ENCODE measurements around the gene IFNGR2. TPM values are rescaled to one million over a fixed set of nuclear protein-coding genes. Genes with fewer than 3 reads are reported as not detected.
A peak's percentile ranks its signal among the peaks of the same experiment; 100 is the strongest.
"Not testable (repeated sequence)": the region's sequence is repeated elsewhere in the genome, so short reads cannot be mapped to it uniquely, and the experiment has no call there.

IFNGR2 gene
- total RNA-seq, 1 donor from 2014 or later, result 68.8 TPM

DNA sequence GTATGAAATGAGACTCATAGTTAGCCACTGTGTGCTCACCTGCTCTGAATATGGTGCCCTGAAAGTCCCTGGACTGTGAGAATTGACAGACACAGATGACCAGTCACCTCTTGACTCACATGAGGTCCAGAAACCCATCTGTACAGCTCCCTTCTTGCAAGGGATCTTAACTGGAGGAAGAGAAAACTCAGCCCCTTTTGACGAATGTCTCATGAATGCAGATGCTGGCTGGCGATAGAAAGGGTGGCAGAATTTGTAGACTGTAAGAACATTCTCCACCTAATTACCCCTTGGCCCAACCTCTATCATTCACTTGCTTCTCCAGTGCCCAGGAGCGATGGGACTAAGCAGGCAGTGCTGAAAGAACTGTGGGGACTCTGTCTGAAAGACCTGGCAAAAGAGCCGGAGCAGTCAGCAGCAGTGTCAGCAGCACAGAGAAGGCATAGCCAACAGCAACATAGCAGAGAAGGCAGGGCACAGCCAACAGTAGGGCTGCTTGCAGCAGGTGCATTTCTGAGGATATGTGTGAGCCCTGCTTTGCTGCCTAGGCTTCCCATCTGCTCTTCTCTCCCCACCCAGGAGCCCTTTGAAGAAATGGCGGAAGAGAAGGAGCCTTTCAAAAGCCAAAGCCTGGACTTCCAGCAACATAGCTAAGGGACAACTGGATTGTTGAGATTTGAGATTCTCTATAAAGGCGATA, 25.8 kb upstream of the IFNGR2 start:
- DNase-seq (ENCODE audit: low read depth, low spot score), result no peak

DNA sequence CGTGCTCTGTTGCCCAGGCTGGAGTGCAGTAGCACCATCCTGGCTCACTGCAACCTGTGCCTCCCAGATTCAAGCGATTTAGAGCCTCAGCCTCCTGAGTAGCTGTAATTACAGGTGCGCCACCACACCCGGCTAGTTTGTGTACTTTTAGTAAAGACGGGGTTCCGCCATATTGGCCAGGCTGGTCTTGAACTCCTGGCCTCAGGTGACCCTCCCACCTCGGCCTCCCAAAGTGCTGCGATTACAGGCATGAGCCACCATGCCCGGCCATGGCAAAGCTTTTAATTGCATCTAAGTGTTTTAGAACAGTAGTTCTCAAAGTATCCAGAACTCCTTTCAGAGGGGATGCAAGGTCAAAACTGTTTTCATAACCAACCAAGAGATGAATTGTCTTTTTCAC, 25.1 kb upstream of the IFNGR2 start:
- no peak for DNase-seq (ENCODE audit: low read depth, low spot score)

DNA sequence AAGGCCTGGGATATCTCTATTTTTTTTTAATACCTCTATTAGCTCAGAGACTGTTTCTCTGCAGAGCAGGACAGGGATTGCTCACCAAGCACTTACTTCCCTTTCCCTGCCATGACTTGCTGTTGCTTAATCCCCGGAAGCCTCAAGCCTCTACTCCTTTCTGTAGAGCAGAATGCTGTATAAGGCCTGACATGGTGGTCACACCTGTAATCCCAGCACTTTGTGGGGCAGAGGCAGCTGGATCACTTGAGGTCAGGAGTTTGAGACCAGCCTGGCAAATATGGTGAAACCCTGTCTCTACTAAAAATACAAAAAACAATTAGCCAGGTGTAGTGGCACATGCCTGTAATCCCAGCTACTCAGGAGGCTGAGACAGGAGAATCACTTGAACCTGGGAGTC, 23.3 kb upstream of the IFNGR2 start:
- DNase-seq (ENCODE audit: low read depth, low spot score), result not testable (repeated sequence)

- peak; percentile 86 for DNase-seq (ENCODE audit: low read depth, low spot score)
Observed at GRCh38 chr21:33380483-33380998, 22.7 kb upstream of the IFNGR2 start.

DNA sequence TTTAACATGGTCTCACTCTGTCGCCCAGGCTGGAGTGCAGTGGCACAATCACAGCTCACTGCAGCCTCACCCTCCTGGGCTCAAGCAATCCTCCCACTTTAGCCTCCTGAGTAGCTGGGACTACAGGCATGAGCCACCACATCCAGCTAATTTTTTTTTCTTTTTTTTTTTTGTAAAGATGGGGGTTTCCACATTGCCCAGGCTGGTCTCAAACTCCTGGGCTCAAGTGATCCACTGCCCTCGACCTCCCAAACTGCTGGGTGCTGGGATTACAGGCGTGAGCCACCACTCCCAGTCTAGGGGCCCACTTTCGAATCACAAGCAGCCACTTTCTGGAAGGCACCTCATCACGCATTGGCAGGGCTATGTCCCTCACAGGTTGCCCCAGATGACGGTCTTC, 21.8 kb upstream of the IFNGR2 start:
- DNase-seq (ENCODE audit: low read depth, low spot score), result not testable (repeated sequence)

DNA sequence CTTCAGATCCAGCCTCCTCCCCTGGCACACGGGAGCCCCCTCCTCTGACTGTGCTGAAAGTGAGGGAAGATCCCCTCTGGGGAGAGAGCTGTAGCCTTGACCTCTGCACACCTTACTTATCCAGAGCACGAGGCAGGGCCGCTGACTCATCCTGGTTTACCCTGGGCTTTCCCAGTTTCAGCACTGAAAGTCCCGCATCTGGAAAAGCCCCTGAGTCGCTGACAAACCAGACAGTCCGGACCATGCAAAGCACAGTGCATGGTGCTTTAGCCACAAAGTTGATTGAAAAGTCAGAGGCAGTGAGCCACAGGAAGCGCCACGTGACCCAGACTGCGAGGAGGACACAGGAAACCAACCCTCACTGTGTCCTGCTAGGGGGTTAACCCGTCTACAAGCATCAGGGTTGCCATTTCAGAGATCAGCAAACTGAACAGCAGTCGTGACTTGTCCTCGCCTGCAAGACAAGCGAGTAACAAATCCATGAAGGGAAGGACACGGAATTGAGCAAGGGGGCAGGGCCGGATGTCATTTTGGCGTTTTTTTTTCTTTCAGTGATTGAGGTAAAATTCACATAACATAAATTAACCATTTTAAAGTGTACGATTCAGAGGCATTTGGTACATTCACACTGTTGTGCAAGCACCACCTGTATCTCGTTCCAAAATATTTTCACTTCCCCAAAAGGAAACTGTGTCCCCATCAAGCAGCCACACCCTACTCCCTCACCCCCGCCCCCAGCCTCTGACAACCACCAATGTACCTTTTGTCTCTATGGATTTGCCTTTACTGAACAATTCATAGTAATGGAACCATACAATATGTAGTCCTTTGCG, 19.9 kb upstream of the IFNGR2 start:
- DNase-seq (ENCODE audit: low read depth, low spot score), result peak; percentile 41

DNA sequence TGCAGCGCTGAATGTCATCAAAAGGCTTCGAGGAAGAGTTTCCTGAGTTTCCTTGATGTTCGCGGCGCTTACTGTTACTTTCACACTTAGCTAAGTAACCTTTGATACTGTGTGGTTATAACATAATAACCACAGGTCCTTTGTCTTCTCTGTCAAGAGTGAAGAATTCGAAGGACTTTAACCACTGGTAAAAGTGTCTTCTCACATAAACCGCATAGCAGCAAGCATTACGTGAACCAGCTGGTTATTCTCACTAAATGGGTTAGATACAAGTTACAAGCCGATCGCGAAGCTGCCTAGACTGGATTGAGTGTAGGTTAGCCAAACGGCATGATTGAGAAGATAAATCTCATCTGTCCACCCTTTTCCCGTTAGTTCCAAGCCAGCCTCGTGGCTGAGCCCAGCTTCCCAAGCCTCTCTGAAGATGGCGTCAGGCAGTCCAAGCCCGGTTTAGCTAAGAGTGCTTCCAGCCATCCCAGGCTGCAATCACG, 18.3 kb upstream of the IFNGR2 start:
- no peak for DNase-seq (ENCODE audit: low read depth, low spot score)

GRCh38 chr21:33386222-33386784, 16.9 kb upstream of the IFNGR2 start:
- DNase-seq (ENCODE audit: low read depth, low spot score), result no peak

- no peak for DNase-seq (ENCODE audit: low read depth, low spot score)
Observed at GRCh38 chr21:33387294-33387693, 15.9 kb upstream of the IFNGR2 start.

- no peak for DNase-seq (ENCODE audit: low read depth, low spot score)
Observed at GRCh38 chr21:33388188-33388587, 15.0 kb upstream of the IFNGR2 start.

DNA sequence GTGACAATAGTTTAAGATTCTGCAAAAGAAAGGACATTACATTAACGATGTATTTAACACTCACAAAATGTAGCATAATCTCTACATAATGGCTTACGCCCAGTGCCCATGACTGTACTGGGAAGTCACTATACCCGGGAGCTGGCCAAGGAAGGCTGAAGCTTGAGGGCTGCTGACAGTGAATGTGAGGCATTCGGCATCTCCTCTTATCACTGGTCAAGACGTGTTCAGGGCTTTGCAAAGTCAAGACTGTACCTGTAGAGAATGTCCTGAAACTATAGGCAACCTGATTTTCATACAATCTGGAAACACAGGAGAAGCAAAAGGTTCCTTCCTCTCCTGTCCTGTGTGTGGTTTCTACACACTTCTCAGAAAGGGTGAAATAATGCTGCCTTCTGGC, 12.7 kb upstream of the IFNGR2 start:
- no peak for DNase-seq (ENCODE audit: low read depth, low spot score)

DNA sequence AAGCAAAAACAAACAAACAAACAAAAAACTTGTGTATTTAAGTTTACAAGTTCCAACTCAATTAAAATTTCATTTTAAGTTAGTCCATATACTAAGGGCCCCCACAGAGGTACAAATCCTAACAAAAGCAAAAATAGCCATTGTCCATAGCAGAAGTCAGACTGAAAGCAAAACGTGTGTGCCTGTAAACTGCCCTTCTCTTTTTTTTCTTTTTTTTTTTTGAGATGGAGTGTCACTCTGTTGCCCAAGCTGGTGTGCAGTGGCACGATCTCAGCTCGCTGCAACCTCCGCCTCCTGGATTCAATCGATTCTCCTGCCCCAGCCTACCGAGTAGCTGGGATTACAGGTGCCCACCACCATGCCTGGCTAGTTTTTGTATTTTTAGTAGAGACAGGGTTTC, 11.6 kb upstream of the IFNGR2 start:
- no peak for DNase-seq (ENCODE audit: low read depth, low spot score)

DNA sequence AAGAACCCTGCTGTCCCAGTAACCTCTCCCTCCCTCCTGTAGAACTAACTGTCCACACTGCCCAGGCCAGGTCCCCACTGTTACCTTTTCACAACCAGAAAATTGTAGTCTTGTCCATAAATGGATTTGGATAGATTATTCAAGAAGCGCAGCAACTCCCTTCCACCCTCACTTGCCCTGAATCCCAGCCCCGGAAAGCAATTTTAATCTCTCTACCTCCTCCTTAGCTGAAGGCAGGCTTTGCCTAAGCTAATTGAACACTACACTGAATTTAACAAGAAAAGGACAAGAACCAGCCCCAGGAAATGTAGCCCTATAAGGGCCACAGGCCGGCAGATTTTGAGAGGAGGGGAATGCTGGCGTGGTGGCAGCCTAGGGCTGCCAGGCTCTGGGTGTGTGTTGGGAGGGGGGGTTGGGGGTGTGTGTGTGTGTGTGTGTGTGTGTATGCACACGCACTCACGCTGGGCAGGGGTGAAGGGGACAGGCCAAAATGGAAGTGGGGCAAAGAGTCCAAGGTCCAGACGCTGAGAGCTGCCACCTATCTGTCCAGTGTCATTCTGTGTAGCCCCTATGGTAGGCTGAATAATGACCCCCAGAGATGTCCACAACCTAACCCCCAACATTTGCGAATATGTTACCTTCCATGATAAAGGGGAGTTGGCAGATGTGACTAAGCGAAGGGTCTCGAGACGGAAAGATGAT, 10.8 kb upstream of the IFNGR2 start:
- no peak for DNase-seq (ENCODE audit: low read depth, low spot score)

GRCh38 chr21:33393348-33393747, 9.9 kb upstream of the IFNGR2 start:
- DNase-seq (ENCODE audit: low read depth, low spot score), result no peak

- no peak for DNase-seq (ENCODE audit: low read depth, low spot score)
Observed at GRCh38 chr21:33394260-33394659, 9.0 kb upstream of the IFNGR2 start.

DNA sequence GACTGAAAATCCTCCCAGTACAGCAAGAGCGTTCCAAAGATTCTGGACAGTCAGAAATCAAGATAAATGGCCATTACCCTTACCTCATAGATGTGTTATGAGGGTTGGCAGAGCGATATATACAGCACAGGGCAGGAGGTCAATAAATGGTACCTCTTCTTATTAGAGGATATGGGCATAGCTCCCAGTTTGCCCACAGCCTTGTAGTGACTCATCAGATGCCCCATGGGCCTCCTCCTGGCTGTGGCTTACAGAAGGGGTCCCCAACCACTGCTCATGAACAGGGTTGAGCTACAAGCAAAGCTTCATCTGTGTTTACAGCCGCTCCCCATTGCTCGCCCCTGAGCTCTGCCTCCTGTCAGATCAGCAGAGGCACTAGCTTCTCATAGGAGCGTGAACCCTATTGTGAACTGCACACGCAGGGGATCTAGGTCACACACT, 7.3 kb upstream of the IFNGR2 start:
- no peak for DNase-seq (ENCODE audit: low read depth, low spot score)

DNA sequence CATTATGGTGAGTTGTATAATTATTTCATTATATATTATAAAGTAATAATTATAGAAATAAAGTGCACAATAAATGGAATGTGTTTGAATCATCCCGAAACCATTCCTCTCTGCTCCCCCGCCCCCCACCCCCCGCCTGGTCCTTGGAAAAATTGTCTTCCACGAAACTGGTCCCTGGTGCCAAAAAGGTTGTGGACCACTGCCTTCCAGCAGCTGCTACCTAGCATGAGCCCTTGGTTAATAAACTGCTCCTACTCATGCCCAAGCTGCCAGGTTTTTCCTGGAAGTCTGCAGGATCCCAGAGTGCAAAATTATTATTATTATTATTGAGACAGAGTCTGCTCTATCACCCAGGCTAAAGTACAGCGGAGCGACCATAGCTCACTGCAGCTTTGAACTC, 6.8 kb upstream of the IFNGR2 start:
- no peak for DNase-seq (ENCODE audit: low read depth, low spot score)

DNA sequence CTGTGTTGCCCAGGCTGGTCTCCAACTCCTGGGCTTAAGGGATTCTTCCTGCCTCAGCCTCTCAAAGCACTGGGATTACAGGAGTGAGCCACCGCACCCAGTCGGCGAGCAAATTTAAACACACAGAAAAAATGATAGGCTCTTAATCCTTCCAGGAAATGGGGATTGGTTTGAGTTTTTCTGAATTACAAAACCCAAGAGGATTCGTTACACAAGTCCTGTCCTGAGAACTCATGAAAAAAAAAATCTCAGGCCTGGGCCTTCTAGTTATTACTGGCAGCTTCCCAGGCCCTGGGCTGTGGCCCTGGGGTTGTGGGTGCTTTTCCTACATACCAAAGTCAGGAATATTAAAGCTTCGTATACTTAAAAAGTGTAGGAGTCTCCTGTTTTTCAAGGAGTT, 6.3 kb upstream of the IFNGR2 start:
- DNase-seq (ENCODE audit: low read depth, low spot score), result no peak

DNA sequence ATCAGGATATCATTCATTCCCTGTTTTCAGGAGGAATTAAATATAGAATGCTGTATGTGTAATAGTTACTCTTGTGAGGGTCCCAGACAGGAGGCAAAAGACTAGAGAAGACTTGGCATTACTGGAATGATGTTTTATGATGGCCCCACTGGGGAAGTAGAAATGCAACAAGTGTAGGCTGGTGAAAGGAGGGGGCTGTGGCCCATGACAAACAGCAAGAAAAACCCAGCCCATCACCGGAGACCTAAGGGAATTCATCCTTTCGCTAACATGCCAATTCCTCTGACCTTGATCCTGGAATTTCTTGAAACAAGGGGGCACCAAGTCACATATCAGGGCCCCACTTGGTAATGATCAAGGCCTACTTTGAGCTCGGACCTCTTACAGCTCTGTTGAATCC, 5.5 kb upstream of the IFNGR2 start:
- DNase-seq (ENCODE audit: low read depth, low spot score), result no peak

- DNase-seq (ENCODE audit: low read depth, low spot score), result no peak
Observed at GRCh38 chr21:33398361-33398760, 4.9 kb upstream of the IFNGR2 start.

DNA sequence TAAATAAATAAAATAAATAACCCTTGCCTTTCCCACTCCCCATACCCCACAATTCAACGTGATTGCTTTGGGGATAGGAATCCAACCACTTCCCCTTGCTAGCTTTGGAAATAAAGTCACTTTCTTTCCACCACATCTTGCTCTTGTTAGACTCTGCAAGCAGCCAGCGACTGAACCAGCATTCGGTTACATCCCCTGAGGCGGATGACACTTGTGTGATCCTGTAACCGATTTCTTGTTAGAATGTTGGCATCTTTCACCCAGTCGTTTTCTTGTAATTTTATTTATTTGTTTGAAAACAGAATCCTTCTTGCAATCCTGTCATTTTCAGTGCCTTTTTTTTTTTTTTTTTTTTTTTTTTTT, 1.6 kb upstream of the IFNGR2 start:
- no peak for DNase-seq (ENCODE audit: low read depth, low spot score)
